Cardiac ventricle fibroblast (primary cell): Measurements from ENCODE around the gene NCR3LG1. TPM values are rescaled to one million over a fixed set of nuclear protein-coding genes. Genes with fewer than 3 reads are reported as not detected.

Experiments used
- total RNA-seq: library from RNA; depleted of rRNA; stranded (reverse); fragments of >200 nt; gene quantifications from 2 replicates; pipeline ENCODE4 v1.2.3, GENCODE V29; 2015

NCR3LG1 gene
- 3.5 TPM in 2 replicates for total RNA-seq

GRCh38 chr11:17351510-17352176 lies at the start of gene NCR3LG1:
Gene NCR3LG1, plus strand, starts transcription at chr11:17351800. Its CDS starts 170 bp downstream, at chr11:17351970.

GRCh38 chr11:17388609-17389210 lies 37.1 kb downstream of the NCR3LG1 start, which contains the start of gene KCNJ11:
Gene KCNJ11, minus strand, starts transcription at chr11:17388659. Its CDS starts 568 bp downstream, at chr11:17388091.

Other genes with a start within 250 kb of the NCR3LG1 start
- 29.0 and 35.2 TPM in 2 replicates for gene PIK3C2A, start 143.8 kb upstream of the NCR3LG1 start, total RNA-seq
- 73.3 and 82.8 TPM in 2 replicates for gene NUCB2, start 75.1 kb upstream of the NCR3LG1 start, total RNA-seq
- gene KCNJ11, start 36.9 kb downstream of the NCR3LG1 start, total RNA-seq: not detected in 2 replicates
- gene ABCC8, start 125.0 kb downstream of the NCR3LG1 start, total RNA-seq: not detected in 2 replicates
- gene USH1C, start 192.6 kb downstream of the NCR3LG1 start, total RNA-seq: not detected in 2 replicates
- not detected in 2 replicates for gene OTOG, start 195.5 kb downstream of the NCR3LG1 start, total RNA-seq